GM21576 (cell line): Measurements from ENCODE around the gene RNF20.
"Not testable (repeated sequence)": the region's sequence is repeated elsewhere in the genome, so short reads cannot be mapped to it uniquely, and the experiment has no call there.

Experiments used
- ATAC-seq: cut with Tn5 transposase; IDR thresholded peaks from one replicate; pipeline ENCODE4 v1.9.1; 2021; ENCODE audit warnings: mild to moderate bottlenecking, moderate library complexity; ENCODE audit not compliant: unreplicated experiment

The RNF20 gene

DNA sequence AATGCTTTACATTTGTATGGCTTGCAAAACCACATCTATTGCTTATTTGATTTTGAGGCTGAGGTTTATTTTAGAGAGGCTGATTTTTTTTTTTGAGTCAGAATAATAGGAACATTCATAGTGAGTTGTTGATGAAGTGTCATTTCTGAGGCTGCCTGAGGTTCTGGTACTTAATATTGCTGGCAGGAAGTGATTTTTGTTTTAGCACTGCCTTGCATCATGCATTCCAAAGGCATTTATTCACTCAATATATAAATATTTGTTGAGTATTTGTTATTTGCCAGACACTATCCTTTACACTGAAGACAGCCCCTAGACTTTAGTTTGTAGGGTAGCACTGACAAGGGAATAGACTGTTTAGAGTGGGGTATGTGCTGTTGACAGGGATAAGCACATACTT, 2.7 kb downstream of the RNF20 start:
- no peak for ATAC-seq

DNA sequence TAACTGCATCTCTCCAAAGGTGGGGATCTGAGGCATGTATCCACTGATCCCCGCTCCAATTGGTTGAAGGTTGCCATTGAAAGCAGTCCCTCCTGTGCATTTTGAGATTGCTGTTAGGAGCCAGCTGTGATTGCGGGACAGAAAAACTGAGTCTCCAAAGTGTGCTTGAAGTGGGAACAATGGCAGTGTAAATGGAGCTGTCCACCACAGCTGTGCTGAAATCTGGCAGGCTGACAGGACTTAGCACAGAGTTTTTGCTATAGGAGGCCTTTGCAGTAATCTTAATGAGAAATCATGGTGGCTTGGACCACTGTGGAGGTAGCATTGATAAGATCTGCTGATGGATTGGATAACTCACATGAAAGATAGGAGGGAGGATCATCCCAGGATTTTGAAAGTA, 3.3 kb downstream of the RNF20 start:
- no peak for ATAC-seq

GRCh38 chr9:101540069-101540468, 6.4 kb downstream of the RNF20 start:
- no peak for ATAC-seq

- ATAC-seq = no peak
Measured at GRCh38 chr9:101543098-101543735, 9.6 kb downstream of the RNF20 start.

- not testable (repeated sequence) for ATAC-seq
Measured at GRCh38 chr9:101549472-101550098, 15.9 kb downstream of the RNF20 start.

DNA sequence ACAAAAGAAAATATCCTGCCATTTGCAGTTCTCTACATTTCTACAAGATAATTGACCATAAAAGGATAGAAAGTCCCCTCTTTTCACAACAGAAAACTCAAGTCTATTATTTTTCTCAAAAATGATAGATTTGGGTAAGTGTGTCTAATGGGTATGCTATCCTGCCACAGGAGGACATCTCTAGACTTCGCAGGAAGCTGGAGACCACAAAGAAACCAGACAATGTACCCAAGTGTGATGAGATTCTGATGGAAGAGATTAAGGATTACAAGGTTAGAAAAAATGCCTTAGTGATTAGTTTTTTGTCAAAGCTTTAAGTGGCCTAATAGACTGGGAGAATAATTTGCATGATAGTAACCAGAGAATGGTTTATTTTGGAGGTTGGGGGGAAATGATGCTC, 28.1 kb downstream of the RNF20 start:
- no peak for ATAC-seq

DNA sequence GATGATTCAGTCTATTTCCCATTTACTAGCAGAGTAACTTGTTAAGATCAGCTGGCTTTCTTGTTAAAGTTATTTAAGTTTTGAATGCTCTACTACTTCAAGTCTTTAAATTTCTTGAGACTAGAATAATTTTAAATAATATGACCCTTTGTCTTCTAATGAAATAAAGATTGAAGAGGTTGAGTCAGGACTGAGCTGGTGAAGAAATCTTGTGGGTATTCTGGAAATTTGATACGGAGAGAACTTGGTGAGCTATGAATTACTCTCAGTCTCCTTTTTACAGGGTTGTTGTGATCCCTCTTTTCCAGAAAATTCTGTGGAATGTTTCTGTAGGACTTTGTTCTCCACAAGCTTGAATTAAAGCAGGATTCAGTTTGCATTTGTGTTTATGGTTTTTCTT, 29.3 kb downstream of the RNF20 start:
- no peak for ATAC-seq

- ATAC-seq = no peak
Measured at GRCh38 chr9:101564252-101564651, 30.6 kb downstream of the RNF20 start.

DNA sequence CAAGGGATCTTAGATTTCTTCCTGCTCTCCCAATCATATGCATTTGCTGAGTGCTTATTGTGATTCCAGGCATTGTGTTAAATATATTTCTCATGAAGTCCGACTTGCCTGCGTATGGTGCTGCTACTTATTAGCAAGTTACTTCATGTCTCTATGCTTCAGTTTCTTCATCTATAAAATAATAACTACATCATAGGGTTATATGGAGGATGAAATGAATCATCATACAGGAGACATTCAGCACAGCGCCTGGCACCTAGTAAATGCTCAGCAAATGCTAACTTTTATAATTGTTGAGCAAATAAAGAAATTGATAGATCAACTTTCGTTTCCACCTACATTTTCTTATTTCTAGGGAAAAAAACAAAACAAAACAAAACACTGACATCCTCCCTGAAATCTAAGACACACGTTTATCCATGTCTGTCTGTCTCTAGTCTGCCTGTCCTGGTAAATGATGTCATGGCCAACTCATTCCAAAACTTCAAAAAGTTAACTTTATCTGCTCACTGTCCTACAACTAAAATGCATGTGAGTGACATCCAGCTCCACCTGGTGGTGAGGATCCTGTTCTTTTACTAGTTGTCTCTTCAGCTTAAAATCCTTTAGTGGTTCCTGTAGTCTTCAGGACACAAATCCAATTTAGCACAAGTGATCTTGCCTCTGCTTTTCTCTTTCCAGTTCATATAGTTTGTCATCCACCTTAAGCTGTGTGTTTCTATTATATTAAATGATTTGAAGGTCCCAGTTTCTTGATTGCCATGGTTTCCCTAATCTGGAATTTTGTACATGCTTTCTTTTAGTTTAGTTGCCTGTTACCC, 33.5 kb downstream of the RNF20 start:
- no peak for ATAC-seq

GRCh38 chr9:101567725-101568350, 34.2 kb downstream of the RNF20 start:
- no peak for ATAC-seq

DNA sequence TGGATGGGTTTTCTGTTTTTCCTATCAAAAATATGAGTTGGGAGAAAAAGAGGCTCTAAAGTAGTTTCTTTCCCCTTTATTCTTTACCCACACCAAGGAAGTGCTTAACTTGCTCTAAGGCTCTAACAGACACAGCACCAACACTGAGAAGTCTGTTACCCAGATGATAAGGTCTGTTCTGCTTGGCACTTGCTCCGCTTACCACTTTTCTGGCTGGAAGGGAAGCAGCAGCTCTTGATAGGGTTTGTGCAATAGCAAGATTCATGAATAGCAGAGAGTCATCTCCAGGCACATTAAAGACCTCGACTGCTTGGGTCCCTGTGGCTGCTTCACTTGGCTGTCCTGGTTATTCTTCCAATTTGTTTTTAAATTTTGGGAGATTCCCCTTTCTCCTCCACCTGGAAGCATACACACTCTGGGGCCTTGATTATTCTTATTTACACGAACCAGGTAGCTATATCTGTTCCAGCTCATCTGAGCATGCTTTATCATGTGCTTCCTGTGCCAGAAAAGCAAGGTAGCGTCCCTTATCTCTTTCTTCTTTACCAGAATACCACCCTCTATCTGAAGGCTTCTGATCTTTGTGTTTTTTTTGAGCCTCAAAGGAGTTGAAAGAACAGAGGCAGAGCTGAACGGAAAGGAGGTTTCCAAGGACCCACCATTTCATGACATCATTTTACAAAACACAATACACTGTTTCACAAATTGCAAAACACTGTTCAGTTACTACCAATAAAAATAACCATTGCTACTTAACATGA, 36.3 kb downstream of the RNF20 start:
- ATAC-seq = no peak

DNA sequence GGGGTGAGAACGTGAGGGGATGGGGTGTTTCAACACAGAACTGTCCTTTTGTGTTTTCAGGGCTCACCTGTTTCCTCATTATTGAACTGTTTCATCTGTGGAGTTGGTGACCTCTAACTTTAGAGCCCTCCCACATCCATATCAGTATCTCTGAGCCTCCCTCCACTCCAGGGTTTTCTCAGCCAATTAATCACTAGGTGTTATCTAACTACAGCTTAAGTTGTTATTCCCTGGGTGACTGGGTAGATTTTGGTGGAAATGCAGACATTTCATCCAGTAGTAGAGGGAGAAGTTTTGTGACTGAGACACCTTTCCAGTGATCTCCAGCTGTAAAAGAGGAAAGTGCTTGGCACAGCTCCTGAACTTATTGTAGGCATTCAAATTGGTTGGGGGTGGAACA, 37.5 kb downstream of the RNF20 start:
- ATAC-seq = no peak

- ATAC-seq = no peak
Measured at GRCh38 chr9:101572316-101572715, 38.7 kb downstream of the RNF20 start.

DNA sequence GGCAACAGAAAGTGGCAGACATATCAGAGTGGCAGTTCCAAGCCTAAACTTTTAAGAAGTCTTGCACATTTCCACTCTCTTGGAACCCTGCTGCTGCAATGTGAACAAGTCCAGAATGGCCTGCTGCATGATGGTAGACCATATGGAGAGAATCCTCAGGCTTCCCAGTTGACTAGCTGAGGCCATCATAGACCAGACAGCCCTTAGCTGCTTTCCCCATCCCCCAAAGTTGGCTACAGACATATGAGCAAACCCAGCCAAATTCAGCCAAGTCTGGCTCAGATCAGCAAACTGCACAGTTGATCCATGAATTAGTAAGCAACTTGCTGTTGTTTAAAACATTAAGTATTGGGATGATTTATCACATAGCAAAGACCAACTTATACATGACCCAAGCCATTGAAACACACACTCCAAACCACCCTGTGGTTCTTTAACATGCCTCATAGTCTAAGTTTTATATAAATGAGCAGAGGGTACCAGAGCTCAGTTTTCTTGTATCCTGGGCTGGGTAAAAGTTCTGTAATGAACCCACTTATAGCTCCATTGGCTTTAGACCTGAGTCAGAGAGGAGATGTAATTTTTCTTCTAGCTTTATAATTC, 41.2 kb downstream of the RNF20 start:
- ATAC-seq = no peak

DNA sequence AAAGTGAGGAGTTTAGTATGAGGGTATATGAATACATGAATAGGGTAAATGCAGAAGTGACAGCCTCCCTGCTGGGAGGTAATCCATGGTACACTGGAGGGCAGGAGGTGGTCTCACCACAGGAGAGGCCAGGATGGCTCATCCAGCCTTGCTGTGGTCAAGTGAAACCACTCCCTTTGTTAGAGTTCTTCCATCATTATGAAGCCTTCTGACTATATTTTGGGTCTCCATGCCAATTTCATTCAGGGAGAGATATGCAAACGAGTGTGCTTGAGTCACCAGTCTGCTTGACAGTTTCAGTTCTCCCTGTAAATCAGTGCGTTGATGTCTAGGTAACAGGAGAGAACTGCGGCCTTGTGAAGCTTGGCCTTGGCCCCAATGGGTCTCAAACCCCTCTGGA, 44.7 kb downstream of the RNF20 start:
- peak; percentile 79 for ATAC-seq

DNA sequence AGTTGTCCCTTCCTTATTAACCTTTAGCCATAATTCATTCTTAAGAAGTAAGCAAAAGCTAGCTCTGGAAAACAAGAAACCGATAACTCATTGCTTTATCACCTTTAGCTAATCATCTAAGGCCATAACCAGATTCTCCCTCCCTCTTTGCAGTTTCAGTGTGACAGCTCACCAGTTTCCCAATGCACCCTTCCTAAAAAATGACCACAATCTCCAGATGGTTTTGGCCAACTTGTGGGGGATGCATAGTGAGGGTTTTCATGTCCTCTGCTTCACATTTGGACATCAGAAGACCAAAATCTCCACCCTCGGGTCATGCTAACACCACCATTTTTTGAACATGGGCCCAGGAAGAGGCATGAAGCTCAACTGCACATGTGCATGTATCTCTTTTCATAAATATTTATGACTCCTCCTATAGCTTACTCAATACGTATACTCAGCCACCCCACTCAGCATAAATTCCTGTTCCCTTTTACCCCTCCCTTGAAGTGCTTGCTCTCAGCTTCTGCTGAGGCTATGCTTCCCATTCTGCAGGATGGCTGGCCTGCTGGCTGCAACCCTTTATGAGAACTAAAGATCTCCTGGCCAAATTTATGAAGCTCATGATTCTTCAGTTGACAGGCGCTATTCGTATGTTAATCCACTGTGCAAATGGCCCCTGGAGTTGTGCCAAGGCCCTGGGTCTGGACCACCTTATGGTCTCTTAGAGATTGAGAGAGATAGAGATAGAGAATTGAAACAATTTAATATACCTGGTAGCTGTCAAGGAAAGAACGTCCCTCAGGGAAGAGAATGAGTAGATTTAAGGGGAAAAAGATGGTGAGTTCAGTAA, 46.3 kb downstream of the RNF20 start:
- no peak for ATAC-seq

- no peak for ATAC-seq
Measured at GRCh38 chr9:101582553-101582952, 48.9 kb downstream of the RNF20 start.

GRCh38 chr9:101585740-101586139, 52.1 kb downstream of the RNF20 start:
- no peak for ATAC-seq

DNA sequence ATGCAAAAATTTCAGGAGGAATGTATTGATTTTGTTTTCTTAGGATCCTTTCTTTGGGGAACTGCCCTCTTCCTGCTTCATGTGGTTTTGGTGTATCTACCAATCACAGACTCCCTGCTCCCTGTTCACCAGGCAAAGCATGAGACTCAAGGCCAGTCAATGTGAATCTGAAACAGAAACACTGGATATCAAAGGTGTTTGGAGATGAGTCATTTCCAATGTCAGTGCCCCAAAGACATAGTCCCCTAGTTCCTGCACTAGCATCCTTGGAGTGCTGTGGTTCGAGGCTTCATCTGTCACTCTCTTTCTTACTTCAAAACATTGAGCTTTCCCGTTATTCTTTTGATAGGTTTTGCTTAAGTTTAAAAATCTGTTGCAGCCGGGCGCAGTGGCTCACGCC, 53.0 kb downstream of the RNF20 start:
- peak; percentile 85 for ATAC-seq
